ENCODE results near the gene ARHGAP10. TPM values are rescaled to one million over a fixed set of nuclear protein-coding genes. Genes with fewer than 3 reads are reported as not detected.

The ARHGAP10 gene
- total RNA-seq, 1 donor from 2014 or later = 111 TPM

- Mint-ChIP-seq H3K27me3 (ENCODE audit: low read depth) (no peaks in the 10 kb centered on the region), H3K36me3 (ENCODE audit: low read depth) (peaks cover 20% of the 10 kb centered on the region), H3K4me1 (ENCODE audit: low read depth) (peaks cover 32% of the 10 kb centered on the region), H3K9me3 (ENCODE audit: low read depth) (no peaks in the 10 kb centered on the region), H3K27ac (ENCODE audit: unreplicated experiment) (no peak overlapping the region), H3K4me3 (ENCODE audit: unreplicated experiment) (no peak overlapping the region)
- no peak for TF ChIP-seq CTCF (IDR thresholded peaks at IDR 0.05)
- DNase-seq (ENCODE audit: low spot score) = no peak
These were observed 291.1 kb downstream of the ARHGAP10 start for GRCh38 chr4:148022975-148023374.

GRCh38 chr4:148023512-148024181, 291.8 kb downstream of the ARHGAP10 start:
- H3K36me3 Mint-ChIP-seq (ENCODE audit: low read depth) = peaks cover 21% of the 10 kb centered on the region
- no peak overlapping the region for H3K4me3 Mint-ChIP-seq (ENCODE audit: unreplicated experiment)
- DNase-seq (ENCODE audit: low spot score) = no peak
- H3K4me1 Mint-ChIP-seq (ENCODE audit: low read depth) = peaks cover 31% of the 10 kb centered on the region
- no peaks in the 10 kb centered on the region for H3K9me3 Mint-ChIP-seq (ENCODE audit: low read depth)
- no peak overlapping the region for H3K27ac Mint-ChIP-seq (ENCODE audit: unreplicated experiment)
- H3K27me3 Mint-ChIP-seq (ENCODE audit: low read depth) = no peaks in the 10 kb centered on the region
- TF ChIP-seq CTCF (IDR thresholded peaks at IDR 0.05) = no peak

GRCh38 chr4:148025981-148026380, 294.1 kb downstream of the ARHGAP10 start:
- Mint-ChIP-seq H3K4me3 (ENCODE audit: unreplicated experiment) (no peak overlapping the region), H3K4me1 (ENCODE audit: low read depth) (peaks cover 45% of the 10 kb centered on the region), H3K9me3 (ENCODE audit: low read depth) (no peaks in the 10 kb centered on the region), H3K27ac (ENCODE audit: unreplicated experiment) (peak overlapping the region; percentile 91), H3K36me3 (ENCODE audit: low read depth) (peaks cover 23% of the 10 kb centered on the region), H3K27me3 (ENCODE audit: low read depth) (no peaks in the 10 kb centered on the region)
- TF ChIP-seq CTCF (IDR thresholded peaks at IDR 0.05) = no peak
- no peak for DNase-seq (ENCODE audit: low spot score)

GRCh38 chr4:148027201-148027600, 295.3 kb downstream of the ARHGAP10 start:
- Mint-ChIP-seq H3K4me1 (ENCODE audit: low read depth) (peaks cover 47% of the 10 kb centered on the region), H3K27ac (ENCODE audit: unreplicated experiment) (peak overlapping the region; percentile 36), H3K4me3 (ENCODE audit: unreplicated experiment) (no peak overlapping the region), H3K27me3 (ENCODE audit: low read depth) (no peaks in the 10 kb centered on the region), H3K9me3 (ENCODE audit: low read depth) (no peaks in the 10 kb centered on the region), H3K36me3 (ENCODE audit: low read depth) (peaks cover 23% of the 10 kb centered on the region)
- TF ChIP-seq CTCF (IDR thresholded peaks at IDR 0.05) = no peak
- DNase-seq (ENCODE audit: low spot score) = no peak

- TF ChIP-seq CTCF (IDR thresholded peaks at IDR 0.05) = no peak
- Mint-ChIP-seq H3K4me1 (ENCODE audit: low read depth) (peaks cover 45% of the 10 kb centered on the region), H3K4me3 (ENCODE audit: unreplicated experiment) (no peak overlapping the region), H3K9me3 (ENCODE audit: low read depth) (no peaks in the 10 kb centered on the region), H3K27ac (ENCODE audit: unreplicated experiment) (peak overlapping the region; percentile 95), H3K36me3 (ENCODE audit: low read depth) (peaks cover 11% of the 10 kb centered on the region), H3K27me3 (ENCODE audit: low read depth) (no peaks in the 10 kb centered on the region)
- DNase-seq (ENCODE audit: low spot score) = no peak
These were observed 297.9 kb downstream of the ARHGAP10 start for GRCh38 chr4:148029781-148030180.

All from chondrocyte (in vitro differentiated cells).